Osteocyte (in vitro differentiated cells): Measurements from ENCODE around the gene ETV3L. TPM values are rescaled to one million over a fixed set of nuclear protein-coding genes. Genes with fewer than 3 reads are reported as not detected.

ENCODE experiments used
- DNase-seq: peaks from one replicate; pipeline ENCODE4 v3.0.0; 2021; ENCODE audit warnings: mixed read lengths; ENCODE audit not compliant: unreplicated experiment; ENCODE audit errors: extremely low spot score
- H3K27ac Mint-ChIP-seq: one replicate; pipeline ENCODE4 v1.8.0; 2021; ENCODE audit warnings: mild to moderate bottlenecking, mixed read lengths; ENCODE audit not compliant: unreplicated experiment
- H3K27me3 Mint-ChIP-seq: one replicate; pipeline ENCODE4 v1.8.0; 2021; ENCODE audit warnings: mixed read lengths; ENCODE audit not compliant: unreplicated experiment
- H3K36me3 Mint-ChIP-seq: one replicate; pipeline ENCODE4 v1.8.0; 2021; ENCODE audit warnings: mixed read lengths; ENCODE audit not compliant: unreplicated experiment
- H3K4me1 Mint-ChIP-seq: one replicate; pipeline ENCODE4 v1.8.0; 2021; ENCODE audit warnings: mixed read lengths; ENCODE audit not compliant: unreplicated experiment
- H3K4me3 Mint-ChIP-seq: one replicate; pipeline ENCODE4 v1.8.0; 2021; ENCODE audit warnings: mild to moderate bottlenecking, moderate library complexity, mixed read lengths; ENCODE audit not compliant: unreplicated experiment
- H3K9me3 Mint-ChIP-seq: one replicate; pipeline ENCODE4 v1.8.0; 2021; ENCODE audit warnings: mixed read lengths; ENCODE audit not compliant: unreplicated experiment
- CTCF ChIP-seq: fragments of 200-600 bp; sonication (generic); IDR thresholded peaks from 2 replicates; pipeline ENCODE4 v1.5.0; 2021; ENCODE audit warnings: antibody characterized with exemption, mild to moderate bottlenecking, moderate library complexity
- total RNA-seq: library from RNA; stranded (reverse); gene quantifications from 2 replicates; pipeline ENCODE4 v1.2.1, GENCODE V29; 2021

The ETV3L gene
- total RNA-seq, 1 donor from 2014 or later = not detected

- Mint-ChIP-seq H3K4me1 (peaks cover 31% of the 10 kb centered on the region), H3K27ac (peak overlapping the region; percentile 92), H3K36me3 (peaks cover 15% of the 10 kb centered on the region), H3K27me3 (peaks cover 3% of the 10 kb centered on the region), H3K9me3 (no peaks in the 10 kb centered on the region), H3K4me3 (peak overlapping the region; percentile 95)
- DNase-seq = no peak
- no peak for TF ChIP-seq CTCF
Measured at GRCh38 chr1:157139052-157139715, 39.6 kb upstream of the ETV3L start.

- Mint-ChIP-seq H3K27ac (peak within 1 kb of the TSS; percentile 92), H3K9me3 (no peaks in the 10 kb centered on the region), H3K4me1 (peaks cover 31% of the 10 kb centered on the region), H3K36me3 (peaks cover 22% of the 10 kb centered on the region), H3K27me3 (no peaks in the 10 kb centered on the region), H3K4me3 (peak within 1 kb of the TSS; percentile 95)
- peak; percentile 94 for DNase-seq
- TF ChIP-seq CTCF = no peak
Measured at GRCh38 chr1:157138220-157139051, 38.8 kb upstream of the ETV3L start, which contains the start of gene ETV3. TSS of gene ETV3 (minus strand) at chr1:157138395. CDS start at chr1:157136352, 2,043 bp downstream.

GRCh38 chr1:157137408-157138219 is 38.0 kb upstream of the ETV3L start:
- Mint-ChIP-seq H3K36me3 (peaks cover 30% of the 10 kb centered on the region), H3K4me1 (peaks cover 31% of the 10 kb centered on the region), H3K9me3 (no peaks in the 10 kb centered on the region), H3K27ac (peak overlapping the region; percentile 88), H3K4me3 (peak overlapping the region; percentile 95), H3K27me3 (no peaks in the 10 kb centered on the region)
- TF ChIP-seq CTCF = no peak
- no peak for DNase-seq

GRCh38 chr1:157137046-157137407 is 37.4 kb upstream of the ETV3L start:
- Mint-ChIP-seq H3K9me3 (no peaks in the 10 kb centered on the region), H3K27me3 (no peaks in the 10 kb centered on the region), H3K4me1 (peaks cover 31% of the 10 kb centered on the region), H3K27ac (peak overlapping the region; percentile 88), H3K36me3 (peaks cover 36% of the 10 kb centered on the region), H3K4me3 (peak overlapping the region; percentile 95)
- DNase-seq = no peak
- TF ChIP-seq CTCF = no peak
